HepG2 (cell line): ENCODE results near the gene IRF2BPL. TPM values are rescaled to one million over a fixed set of nuclear protein-coding genes. Genes with fewer than 3 reads are reported as not detected.

Source experiments
- ATAC-seq: fragments of 200-7000 bp; cut with Tn5 transposase; 3 replicates; pipeline ENCODE4 v1.9.1; 2020; ENCODE audit warnings: mild to moderate bottlenecking, moderate library complexity
- BruUV-seq: library from RNA; stranded (reverse); fragments of 400-500 nt; replicated peaks from 2 replicates; lab custom pipeline; 2021; lab: Mats Ljungman, UMichigan
- CTCF ChIA-PET: fragments of 300-600 bp; formaldehyde crosslinking; extraction: SDS; loops from one replicate; lab custom pipeline; 2021; ENCODE audit warnings: low total read pairs, inconsistent platforms, low intra/inter-chr PET ratio; lab: Yijun Ruan, JAX
- POLR2A ChIA-PET: fragments of 350-600 bp; sonication (Branson Sonifier 250); formaldehyde crosslinking; loops from one replicate; lab custom pipeline; 2020; ENCODE audit warnings: antibody characterized with exemption, inconsistent platforms; lab: Yijun Ruan, JAX
- DNase-seq: peaks from one replicate; pipeline ENCODE4 v3.0.0-alpha.2; 2015; ENCODE audit warnings: low spot score
- FAIRE-seq: peaks from 3 replicates; lab custom pipeline; 2011; peaks lifted over from hg19 to GRCh38; lab: Jason Lieb, UNC
- H2AFZ ChIP-seq: one replicate; pipeline ENCODE4 v1.6.1; 2011; ENCODE audit warnings: low read length, inconsistent platforms
- H3K27ac ChIP-seq: fragments of 300-600 bp; 3 replicates; pipeline ENCODE4 v1.8.0; 2011; ENCODE audit warnings: mixed run types, mild to moderate bottlenecking, mixed read lengths, low read length, inconsistent platforms; ENCODE audit not compliant: insufficient read depth; ENCODE audit errors: extremely low read length
- H3K27me3 ChIP-seq, 2 experiments: fragments of 200-600 bp in 1 of 2; 2 replicates in 1 of 2; 3 replicates in 1 of 2; pipeline versions ENCODE4 v1.6.0 to v1.8.0; 2011; ENCODE audit warnings: low read length in 2 of 2, mild to moderate bottlenecking in 2 of 2, moderate library complexity in 2 of 2, inconsistent platforms in 1 of 2; ENCODE audit not compliant: insufficient read depth in 2 of 2, control insufficient read depth in 1 of 2
- H3K36me3 ChIP-seq, 2 experiments: fragments of 200-600 bp in 1 of 2; replicated peaks in 1 of 2; 2 replicates in 1 of 2; 3 replicates in 1 of 2; pipeline versions ENCODE4 v1.5.1 to v1.8.0; 2011; ENCODE audit warnings: low read length in 2 of 2, inconsistent platforms in 1 of 2; ENCODE audit not compliant: insufficient read depth in 2 of 2, control insufficient read depth in 1 of 2
- H3K4me1 ChIP-seq: 2 replicates; pipeline ENCODE4 v1.5.1; 2012; ENCODE audit warnings: low read length, inconsistent platforms; ENCODE audit not compliant: insufficient read depth
- H3K4me2 ChIP-seq: 2 replicates; pipeline ENCODE4 v1.6.0; 2011; ENCODE audit warnings: low read depth, low read length, inconsistent platforms
- H3K4me3 ChIP-seq, 3 experiments: fragments of 200-600 bp in 1 of 3; sonication (generic), shearing (Covaris generic) in 1 of 3; replicated peaks in 1 of 3; 2 replicates each; pipeline ENCODE4 v1.5.1; 2011 to 2016; ENCODE audit warnings: low read length in 3 of 3, inconsistent platforms in 2 of 3, low read depth in 2 of 3, mild to moderate bottlenecking in 2 of 3, control low read depth in 1 of 3, mixed read lengths in 1 of 3; ENCODE audit not compliant: insufficient read depth in 1 of 3
- H3K79me2 ChIP-seq: one replicate; pipeline ENCODE4 v1.6.1; 2011; ENCODE audit warnings: low read length, inconsistent platforms; ENCODE audit not compliant: insufficient read depth
- H3K9ac ChIP-seq: 2 replicates; pipeline ENCODE4 v1.6.0; 2011; ENCODE audit warnings: mild to moderate bottlenecking, low read depth, low read length, inconsistent platforms; ENCODE audit not compliant: insufficient read depth
- H3K9me3 ChIP-seq: 2 replicates; pipeline ENCODE4 v1.5.1; 2012; ENCODE audit warnings: mild to moderate bottlenecking, low read length
- H4K20me1 ChIP-seq: 2 replicates; pipeline ENCODE4 v1.6.0; 2011; ENCODE audit warnings: inconsistent platforms, mild to moderate bottlenecking, low read length, moderate library complexity; ENCODE audit not compliant: insufficient read depth
- DRAP1 ChIP-seq: IDR thresholded peaks from 2 replicates; pipeline ENCODE4 v1.6.1; 2016; ENCODE audit warnings: missing genetic modification reagents, missing compliant biosample characterization
- GTF3A ChIP-seq: sonication (generic); formaldehyde crosslinking; conservative IDR thresholded peaks from 2 replicates; pipeline ENCODE4 v1.4.0; 2020; ENCODE audit warnings: mild to moderate bottlenecking, missing genetic modification reagents
- MTA3 ChIP-seq: sonication (generic); formaldehyde crosslinking; IDR thresholded peaks from 2 replicates; pipeline ENCODE4 v1.4.0; 2020; ENCODE audit warnings: missing genetic modification reagents
- ZNF10 ChIP-seq: sonication (generic); formaldehyde crosslinking; IDR thresholded peaks from 2 replicates; pipeline ENCODE4 v1.4.0; 2020; ENCODE audit warnings: mild to moderate bottlenecking, low read depth, missing genetic modification reagents, borderline replicate concordance
- ZNF17 ChIP-seq: sonication (generic); formaldehyde crosslinking; IDR thresholded peaks from 2 replicates; pipeline ENCODE4 v1.5.0; 2020; ENCODE audit warnings: mild to moderate bottlenecking, missing genetic modification reagents
- ZNF232 ChIP-seq: sonication (generic); formaldehyde crosslinking; IDR thresholded peaks from 2 replicates; pipeline ENCODE4 v1.4.0; 2020; ENCODE audit warnings: missing genetic modification reagents, borderline replicate concordance
- ZNF318 ChIP-seq: sonication (generic); formaldehyde crosslinking; IDR thresholded peaks from 2 replicates; pipeline ENCODE4 v1.4.0; 2020; ENCODE audit warnings: mild to moderate bottlenecking, missing genetic modification reagents
- ZNF570 ChIP-seq: sonication (generic); formaldehyde crosslinking; IDR thresholded peaks from 2 replicates; pipeline ENCODE4 v1.4.0; 2020; ENCODE audit warnings: mild to moderate bottlenecking, missing genetic modification reagents, borderline replicate concordance
- ZNF691 ChIP-seq: sonication (generic); formaldehyde crosslinking; IDR thresholded peaks from 2 replicates; pipeline ENCODE4 v1.4.0; 2020; ENCODE audit warnings: missing genetic modification reagents, low read depth, mild to moderate bottlenecking, borderline replicate concordance
- ZNF703 ChIP-seq: sonication (generic); formaldehyde crosslinking; IDR thresholded peaks from 2 replicates; pipeline ENCODE4 v1.5.1; 2020; ENCODE audit warnings: missing genetic modification reagents, mild to moderate bottlenecking, moderate library complexity, borderline replicate concordance
- ZSCAN5A ChIP-seq: sonication (generic); formaldehyde crosslinking; IDR thresholded peaks from 2 replicates; pipeline ENCODE4 v1.8.0; 2022; ENCODE audit warnings: mild to moderate bottlenecking, missing genetic modification reagents, borderline replicate concordance
- WGBS: methylation state at CpG from one replicate; pipeline ENCODE4 v1.1.6; 2017; ENCODE audit warnings: low lambda C conversion rate; 5-methylcytosine and 5-hydroxymethylcytosine counted together
- in situ Hi-C: cut with HindIII; loops from 2 replicates; pipeline ENCODE4 v1.10.0; 2017; ENCODE audit warnings: low pct_unique_long_range_greater_than_20kb; ENCODE audit not compliant: extremely low pct_ligation_motif_present
- intact Hi-C: fragments of 100-400 bp; cut with micrococcal nuclease; formaldehyde crosslinking; loops from one replicate; pipeline ENCODE4 v1.10.0; 2022; ENCODE audit not compliant: unreplicated experiment
- polyA plus RNA-seq, 8 experiments: library from polyadenylated mRNA; depleted of rRNA in 3 of 8; stranded (reverse) in 7 of 8; unstranded in 1 of 8; fragments of >200 nt; fragmentation: Illumina TruSeq in 4 of 8; extraction: Trizol in 4 of 8; gene quantifications; 2 replicates each; pipeline versions ENCODE4 v1.2.1 to v1.2.3, GENCODE V29; 2011 to 2016; ENCODE audit warnings: low read depth in 4 of 8, missing spikeins in 1 of 8, mixed read lengths in 1 of 8; ENCODE audit not compliant: insufficient read depth in 1 of 8
- total RNA-seq, 5 experiments: library from RNA; depleted of rRNA; stranded (reverse); fragments of >200 nt; fragmentation: Illumina TruSeq; extraction: Trizol; gene quantifications; 2 replicates each; pipeline ENCODE4 v1.2.3, GENCODE V29; 2016; ENCODE audit warnings: low read depth in 1 of 5

The IRF2BPL gene
- total and polyA plus RNA-seq, 2 of the 13 experiments (the other 11 are each of a cell fraction or from before 2014, with no cell fraction given): 6.6 to 8.4 TPM

DNA sequence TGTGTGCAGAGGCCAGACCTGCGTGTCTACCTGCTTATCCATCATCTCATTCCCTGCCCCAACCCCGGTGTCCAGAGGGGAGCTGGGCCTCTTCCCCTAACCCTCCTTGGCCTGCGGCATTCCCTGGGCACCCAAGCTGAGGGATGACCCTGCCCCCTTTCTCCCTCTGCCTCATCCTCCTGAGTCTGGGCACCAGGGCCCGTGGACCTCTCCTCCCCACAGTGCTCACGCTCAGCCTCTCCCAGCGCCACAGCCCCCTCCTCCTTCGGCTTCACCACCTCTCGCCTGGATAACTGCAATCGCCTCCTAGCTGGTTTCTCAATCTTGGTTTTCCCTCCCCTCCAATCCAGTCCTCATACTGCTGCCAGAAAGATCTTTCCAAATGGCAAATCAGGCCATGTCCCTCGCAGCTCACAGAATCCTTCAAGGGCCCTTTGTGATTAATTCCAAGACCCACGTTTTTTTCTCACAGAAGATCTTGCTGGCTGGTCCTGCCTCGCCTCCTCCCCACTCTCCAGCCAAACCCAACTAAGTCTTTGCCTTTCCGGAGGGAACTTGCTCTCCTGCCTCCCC is 16.2 kb downstream of the IRF2BPL start (continued):
- TF ChIP-seq ZNF318 (CRISPR knock-in tag) (no peak), DRAP1 (CRISPR knock-in tag) (no peak)

GRCh38 chr14:77011245-77011644 is 17.3 kb downstream of the IRF2BPL start:
- peaks cover 0 to 39% of the 10 kb centered on the region in 2 experiments; a peak in 3 of 5 replicates for H3K27me3 ChIP-seq
- no TSS peak for BruUV-seq
- 25% methylated on average over 4 of the region's 4 CpGs for WGBS
- POLR2A ChIA-PET: no interaction called here
- CTCF ChIA-PET: no interaction called here
- H3K79me2 ChIP-seq: no peaks in the 10 kb centered on the region
- H3K36me3 ChIP-seq: no peaks in the 10 kb centered on the region
- intact Hi-C loops: no loop called here
- DNase-seq (no peak), ATAC-seq (no peak), FAIRE-seq (no peak)
- no peaks in the 10 kb centered on the region for H3K9me3 ChIP-seq
- in situ Hi-C loops: no loop called here
- no peak overlapping the region for H3K9ac ChIP-seq
- no peak overlapping the region for H2AFZ ChIP-seq
- H3K4me1 ChIP-seq: peaks cover 64% of the 10 kb centered on the region
- no peak overlapping the region for H3K4me2 ChIP-seq
- H3K27ac ChIP-seq: no peak overlapping the region
- no peaks in the 10 kb centered on the region for H4K20me1 ChIP-seq
- no peak overlapping the region for H3K4me3 ChIP-seq
- TF ChIP-seq ZNF703 (CRISPR knock-in tag) (no peak), GTF3A (CRISPR knock-in tag) (no peak), ZNF17 (CRISPR knock-in tag) (no peak), MTA3 (CRISPR knock-in tag) (no peak), ZNF232 (no peak), ZNF691 (no peak), ZNF570 (CRISPR knock-in tag) (no peak), ZNF10 (CRISPR knock-in tag) (no peak), ZSCAN5A (CRISPR knock-in tag) (no peak)
